Measurements from ENCODE around the gene TMEM217.
A peak's percentile ranks its signal among the peaks of the same experiment; 100 is the strongest.
"Not testable (repeated sequence)": the region's sequence is repeated elsewhere in the genome, so short reads cannot be mapped to it uniquely, and the experiment has no call there.

Gene TMEM217

DNA sequence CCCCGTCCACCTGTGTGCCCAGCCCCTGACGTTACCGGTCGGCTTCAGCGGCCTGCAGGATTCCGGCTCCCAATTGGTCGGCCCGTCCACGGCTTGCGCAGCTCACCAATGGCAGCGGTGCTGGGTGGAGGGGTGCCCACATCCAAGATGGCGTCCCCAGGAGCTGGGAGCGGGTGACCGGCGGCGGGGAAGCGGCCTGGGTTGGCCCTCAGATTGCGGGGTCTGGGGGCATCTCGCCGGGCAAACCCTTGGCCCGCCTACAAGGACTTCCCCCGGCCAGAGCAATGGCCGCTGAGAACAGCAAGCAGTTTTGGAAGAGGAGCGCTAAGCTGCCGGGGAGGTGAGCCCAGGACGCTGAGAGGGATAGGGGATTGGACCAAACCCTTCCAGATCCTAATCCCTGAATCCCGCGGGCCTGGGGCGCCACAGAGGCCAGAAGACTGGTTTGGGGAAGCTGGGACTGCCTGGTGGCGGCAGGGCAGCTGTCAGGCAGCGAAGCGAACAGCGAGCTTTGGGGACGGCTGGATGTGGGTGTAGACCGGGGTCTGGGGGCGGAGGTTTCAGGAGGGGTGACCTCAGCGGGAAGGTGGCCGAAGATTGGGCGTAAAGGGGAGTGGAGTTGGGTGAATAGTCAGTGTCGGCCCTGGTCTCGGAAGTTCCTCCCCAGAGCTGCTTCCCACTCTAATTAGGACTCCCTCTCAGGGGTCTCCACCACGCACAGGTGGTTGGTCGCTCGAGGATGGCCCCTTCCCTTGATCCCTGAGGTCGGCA lies at the start of gene TMEM217, which contains the start of gene TBC1D22B:
TMEM217 (minus strand) TSS at position 511 of the 771 bp plus-strand sequence. CDS start 39,114 bp downstream, outside the sequence.
TBC1D22B (plus strand) TSS at position 139 of the 771 bp plus-strand sequence; CDS start at position 285, 146 bp downstream.
- H3K27ac Mint-ChIP-seq, result peak within 1 kb of the TSS; percentile 83
- peak; percentile 100 for ATAC-seq
- H3K4me1 Mint-ChIP-seq, result peaks cover 44% of the 10 kb centered on the region
- peak within 1 kb of the TSS; percentile 85 for H3K4me3 Mint-ChIP-seq
- H3K9me3 Mint-ChIP-seq, result no peaks in the 10 kb centered on the region
- DNase-seq, result peak; percentile 96
- H3K27me3 Mint-ChIP-seq, result no peaks in the 10 kb centered on the region
- no peaks in the 10 kb centered on the region for H3K36me3 Mint-ChIP-seq (ENCODE audit: low read depth)

DNA sequence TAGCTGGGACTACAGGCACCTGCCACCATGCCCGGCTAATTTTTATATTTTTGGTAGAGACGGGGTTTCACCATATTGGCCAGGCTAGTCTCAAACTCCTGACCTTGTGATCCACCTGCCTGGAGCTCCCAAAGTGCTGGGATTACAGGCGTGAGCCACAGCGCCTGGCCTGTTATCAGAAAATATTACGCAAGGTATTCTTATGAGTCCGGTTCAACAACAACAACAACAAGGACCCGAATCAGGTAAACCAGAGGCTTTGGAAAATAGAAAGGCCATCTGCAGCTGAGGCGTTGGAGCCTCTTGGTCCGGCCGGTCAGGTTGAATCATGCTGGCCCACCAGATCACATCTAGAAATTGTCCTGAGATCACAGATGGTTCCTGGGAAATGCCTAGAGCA lies 49.5 kb upstream of the TMEM217 start:
- H3K9me3 Mint-ChIP-seq, H3K27ac Mint-ChIP-seq, DNase-seq, ATAC-seq, H3K4me1 Mint-ChIP-seq, H3K4me3 Mint-ChIP-seq, H3K27me3 Mint-ChIP-seq: not testable (repeated sequence)
- peaks cover 12% of the 10 kb centered on the region for H3K36me3 Mint-ChIP-seq (ENCODE audit: low read depth)

- Mint-ChIP-seq H3K9me3 (no peaks in the 10 kb centered on the region), H3K27me3 (no peaks in the 10 kb centered on the region), H3K4me1 (no peaks in the 10 kb centered on the region), H3K27ac (no peak overlapping the region), H3K36me3 (ENCODE audit: low read depth) (peaks cover 12% of the 10 kb centered on the region), H3K4me3 (no peak overlapping the region)
- DNase-seq, result no peak
- ATAC-seq, result no peak
Observed at GRCh38 chr6:37306624-37307222, 48.8 kb upstream of the TMEM217 start.

- H3K4me3 Mint-ChIP-seq, result no peak overlapping the region
Observed at GRCh38 chr6:37305841-37306425, 48.0 kb upstream of the TMEM217 start.

GRCh38 chr6:37304766-37305165 lies 46.8 kb upstream of the TMEM217 start:
- DNase-seq, result no peak
- no peak for ATAC-seq
- no peaks in the 10 kb centered on the region for H3K27me3 Mint-ChIP-seq
- H3K27ac Mint-ChIP-seq, result no peak overlapping the region
- H3K9me3 Mint-ChIP-seq, result no peaks in the 10 kb centered on the region
- peaks cover 15% of the 10 kb centered on the region for H3K36me3 Mint-ChIP-seq (ENCODE audit: low read depth)
- H3K4me3 Mint-ChIP-seq, result no peak overlapping the region
- no peaks in the 10 kb centered on the region for H3K4me1 Mint-ChIP-seq

More at GRCh38 chr6:37305841-37306425, 48.0 kb upstream of the TMEM217 start:
- H3K9me3 Mint-ChIP-seq, result no peaks in the 10 kb centered on the region
- DNase-seq (no peak), ATAC-seq (no peak)
- no peaks in the 10 kb centered on the region for H3K27me3 Mint-ChIP-seq
- H3K4me1 Mint-ChIP-seq, result no peaks in the 10 kb centered on the region
- peaks cover 12% of the 10 kb centered on the region for H3K36me3 Mint-ChIP-seq (ENCODE audit: low read depth)
- H3K27ac Mint-ChIP-seq, result no peak overlapping the region

DNA sequence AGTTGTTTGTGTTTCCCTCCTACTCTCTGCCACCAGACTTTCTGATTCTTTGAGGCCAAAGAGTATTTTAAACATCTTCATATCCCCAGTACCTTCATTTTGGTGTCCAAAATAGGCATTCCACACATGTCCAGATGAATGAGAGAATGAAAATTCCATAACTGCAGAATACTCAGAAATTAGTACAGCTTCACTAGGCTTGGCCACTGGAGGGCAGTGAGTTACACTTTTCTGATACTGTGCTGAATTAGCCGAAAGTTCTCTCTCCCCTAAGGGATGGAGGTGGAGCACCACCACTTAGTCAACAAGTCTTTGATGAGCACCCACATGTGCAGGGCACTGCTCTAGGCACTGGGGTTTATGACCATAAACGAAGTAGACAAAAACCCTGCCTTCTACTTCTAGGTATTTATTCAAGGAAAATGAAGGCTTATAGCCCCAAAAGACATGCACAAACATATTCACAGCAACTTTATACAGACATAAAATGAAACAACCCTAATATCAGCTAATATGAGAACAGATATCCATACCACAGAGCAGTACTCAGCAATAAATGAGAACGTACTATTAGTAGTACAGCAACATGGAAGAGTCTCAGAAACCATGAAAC lies 46.1 kb upstream of the TMEM217 start:
- Mint-ChIP-seq H3K27me3 (no peaks in the 10 kb centered on the region), H3K4me1 (no peaks in the 10 kb centered on the region), H3K4me3 (no peak overlapping the region), H3K9me3 (no peaks in the 10 kb centered on the region), H3K27ac (no peak overlapping the region), H3K36me3 (ENCODE audit: low read depth) (peaks cover 15% of the 10 kb centered on the region)
- DNase-seq (no peak), ATAC-seq (peak; percentile 80)

GRCh38 chr6:37303091-37303660 lies 45.2 kb upstream of the TMEM217 start:
- peak overlapping the region; percentile 15 for H3K27ac Mint-ChIP-seq
- DNase-seq (no peak), ATAC-seq (no peak)
- no peak overlapping the region for H3K4me3 Mint-ChIP-seq
- H3K36me3 Mint-ChIP-seq (ENCODE audit: low read depth), result peaks cover 15% of the 10 kb centered on the region
- H3K27me3 Mint-ChIP-seq, result no peaks in the 10 kb centered on the region
- H3K9me3 Mint-ChIP-seq, result no peaks in the 10 kb centered on the region
- no peaks in the 10 kb centered on the region for H3K4me1 Mint-ChIP-seq

DNA sequence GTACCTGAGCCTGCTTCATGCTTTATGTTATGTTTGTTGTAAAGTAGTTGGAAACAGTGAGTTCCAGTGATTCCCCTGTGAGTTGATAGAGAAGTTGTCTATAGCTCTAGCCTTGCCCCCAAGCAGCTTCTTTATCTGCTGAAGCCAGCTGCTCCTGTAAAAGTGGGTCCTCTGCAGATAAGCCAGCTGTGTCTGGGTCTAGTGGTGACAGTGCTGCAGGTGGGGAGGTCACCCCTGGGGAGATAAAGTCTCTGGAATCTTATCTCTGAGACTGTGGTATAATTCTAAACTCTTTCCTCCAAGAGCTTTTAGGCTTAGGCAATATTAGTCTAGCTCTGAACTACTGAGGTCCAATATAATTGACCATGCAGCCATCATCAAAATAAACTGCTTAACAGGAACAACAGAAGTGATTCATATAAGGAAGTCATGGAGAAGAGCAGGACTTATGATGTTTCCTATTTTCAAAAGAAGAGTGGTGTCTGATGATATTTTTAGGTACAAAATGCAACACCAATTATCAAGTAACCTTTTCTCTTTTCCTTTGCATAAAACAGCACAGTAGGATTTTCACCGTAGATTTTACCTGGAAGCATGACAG lies 44.2 kb upstream of the TMEM217 start:
- Mint-ChIP-seq H3K9me3 (no peaks in the 10 kb centered on the region), H3K36me3 (ENCODE audit: low read depth) (peaks cover 22% of the 10 kb centered on the region), H3K27ac (no peak overlapping the region), H3K4me1 (no peaks in the 10 kb centered on the region), H3K4me3 (no peak overlapping the region), H3K27me3 (no peaks in the 10 kb centered on the region)
- no peak for DNase-seq
- no peak for ATAC-seq

DNA sequence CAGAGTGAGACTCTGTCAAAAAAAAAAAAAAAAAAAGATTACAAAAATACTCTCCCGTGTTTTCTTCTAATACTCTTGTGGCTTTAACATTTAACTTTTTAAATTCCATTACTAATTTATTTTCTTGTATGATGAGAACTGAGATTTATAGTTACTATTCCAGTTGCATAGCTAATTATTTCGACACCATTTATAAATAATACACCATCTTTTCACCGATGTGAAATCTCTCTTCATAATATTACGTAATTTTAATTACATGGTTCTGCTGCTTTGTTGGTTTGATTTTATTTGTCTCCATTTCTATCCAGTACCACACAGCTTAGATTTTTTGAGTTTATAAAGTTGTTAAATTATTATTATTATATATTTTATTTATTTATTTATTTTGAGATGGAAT lies 42.0 kb upstream of the TMEM217 start:
- no peak for ATAC-seq
- Mint-ChIP-seq H3K4me3 (no peak overlapping the region), H3K27ac (no peak overlapping the region), H3K9me3 (no peaks in the 10 kb centered on the region), H3K4me1 (no peaks in the 10 kb centered on the region), H3K27me3 (no peaks in the 10 kb centered on the region), H3K36me3 (ENCODE audit: low read depth) (peaks cover 32% of the 10 kb centered on the region)
- no peak for DNase-seq

DNA sequence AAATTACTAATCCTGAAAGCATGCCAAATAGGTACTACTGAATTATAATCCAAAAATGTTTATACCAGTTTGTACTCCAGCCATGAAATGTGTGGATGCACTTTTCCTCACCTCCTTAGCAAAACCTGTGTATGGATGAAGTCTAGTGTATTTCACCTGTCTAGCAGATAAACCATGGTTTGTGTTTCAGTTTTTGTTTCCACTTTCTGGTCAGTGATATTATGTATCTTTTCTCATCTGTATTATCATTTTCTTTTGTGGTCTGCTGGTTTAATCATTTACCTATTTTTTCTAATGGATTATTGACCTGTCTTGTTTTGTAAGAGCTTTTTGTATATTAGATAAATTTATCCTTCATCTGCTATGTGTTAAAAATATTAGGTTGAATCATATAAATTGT lies 41.0 kb upstream of the TMEM217 start:
- Mint-ChIP-seq H3K4me3 (no peak overlapping the region), H3K27ac (no peak overlapping the region), H3K27me3 (no peaks in the 10 kb centered on the region), H3K36me3 (ENCODE audit: low read depth) (peaks cover 34% of the 10 kb centered on the region), H3K9me3 (no peaks in the 10 kb centered on the region), H3K4me1 (no peaks in the 10 kb centered on the region)
- ATAC-seq (no peak), DNase-seq (no peak)

- not testable (repeated sequence) for DNase-seq, H3K27ac Mint-ChIP-seq, H3K9me3 Mint-ChIP-seq, H3K4me1 Mint-ChIP-seq, ATAC-seq, H3K27me3 Mint-ChIP-seq, H3K4me3 Mint-ChIP-seq
- peaks cover 30% of the 10 kb centered on the region for H3K36me3 Mint-ChIP-seq (ENCODE audit: low read depth)
Observed at GRCh38 chr6:37297637-37298036, 39.7 kb upstream of the TMEM217 start.

- ATAC-seq (no peak), DNase-seq (no peak)
- no peaks in the 10 kb centered on the region for H3K27me3 Mint-ChIP-seq
- no peaks in the 10 kb centered on the region for H3K9me3 Mint-ChIP-seq
- no peak overlapping the region for H3K4me3 Mint-ChIP-seq
- H3K4me1 Mint-ChIP-seq, result peaks cover 18% of the 10 kb centered on the region
- peaks cover 45% of the 10 kb centered on the region for H3K36me3 Mint-ChIP-seq (ENCODE audit: low read depth)
- H3K27ac Mint-ChIP-seq, result no peak overlapping the region
Observed at GRCh38 chr6:37293426-37293825, 35.5 kb upstream of the TMEM217 start.

GRCh38 chr6:37289931-37290330 lies 32.0 kb upstream of the TMEM217 start:
- peak; percentile 75 for ATAC-seq
- Mint-ChIP-seq H3K4me1 (peaks cover 34% of the 10 kb centered on the region), H3K27me3 (no peaks in the 10 kb centered on the region), H3K27ac (peak overlapping the region; percentile 57), H3K36me3 (ENCODE audit: low read depth) (peaks cover 42% of the 10 kb centered on the region), H3K9me3 (no peaks in the 10 kb centered on the region), H3K4me3 (no peak overlapping the region)
- peak; percentile 3 for DNase-seq

DNA sequence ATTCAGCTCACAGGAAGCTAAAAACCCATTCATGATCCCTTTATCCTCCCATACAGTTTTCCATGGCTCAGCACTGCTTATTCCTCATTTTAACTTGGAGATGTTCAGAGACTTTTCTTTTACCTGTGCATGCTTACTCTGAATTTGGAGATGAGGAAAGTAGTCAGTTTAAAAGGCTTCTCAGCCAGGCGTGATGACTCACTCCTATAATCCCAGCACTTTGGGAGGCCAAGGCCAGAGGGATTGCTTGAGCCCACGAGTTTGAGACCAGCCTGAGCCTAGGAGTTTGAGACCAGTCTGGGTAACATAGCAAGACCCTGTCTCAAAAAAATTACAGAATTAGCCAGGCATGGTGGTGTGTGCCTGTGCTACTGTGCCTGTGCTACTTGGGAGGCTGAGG lies 30.3 kb upstream of the TMEM217 start:
- Mint-ChIP-seq H3K4me3 (no peak overlapping the region), H3K4me1 (peaks cover 36% of the 10 kb centered on the region), H3K36me3 (ENCODE audit: low read depth) (peaks cover 48% of the 10 kb centered on the region), H3K27me3 (no peaks in the 10 kb centered on the region), H3K9me3 (no peaks in the 10 kb centered on the region), H3K27ac (no peak overlapping the region)
- ATAC-seq, result no peak
- no peak for DNase-seq
